HepG2 (cell line): Measurements from ENCODE around the gene TULP4. TPM values are rescaled to one million over a fixed set of nuclear protein-coding genes. Genes with fewer than 3 reads are reported as not detected.

Experiments
- DPF2 ChIP-seq: sonication (generic); formaldehyde crosslinking; IDR thresholded peaks from 2 replicates; pipeline ENCODE4 v1.4.0; 2020; ENCODE audit warnings: mild to moderate bottlenecking, low read depth, missing genetic modification reagents, borderline replicate concordance
- ELF3 ChIP-seq: IDR thresholded peaks from 2 replicates; pipeline ENCODE4 v1.6.1; 2016; ENCODE audit warnings: missing genetic modification reagents, missing compliant biosample characterization
- ETV6 ChIP-seq: sonication (generic); formaldehyde crosslinking; conservative IDR thresholded peaks from 2 replicates; pipeline ENCODE4 v1.4.0; 2020; ENCODE audit warnings: missing genetic modification reagents
- HDAC1 ChIP-seq: sonication (generic); formaldehyde crosslinking; IDR thresholded peaks from 2 replicates; pipeline ENCODE4 v1.5.1; 2020; ENCODE audit warnings: mild to moderate bottlenecking, missing genetic modification reagents
- IRX3 ChIP-seq: sonication (generic); formaldehyde crosslinking; IDR thresholded peaks from 2 replicates; pipeline ENCODE4 v1.8.1; 2023; ENCODE audit warnings: mild to moderate bottlenecking, low read depth, missing genetic modification reagents, borderline replicate concordance
- KDM1A ChIP-seq: IDR thresholded peaks from 2 replicates; pipeline ENCODE4 v1.6.1; 2016; ENCODE audit warnings: missing compliant biosample characterization
- KLF13 ChIP-seq: sonication (generic); formaldehyde crosslinking; IDR thresholded peaks from 2 replicates; pipeline ENCODE4 v1.4.0; 2020; ENCODE audit warnings: mild to moderate bottlenecking, missing genetic modification reagents
- MZF1 ChIP-seq: sonication (generic); formaldehyde crosslinking; IDR thresholded peaks from 2 replicates; pipeline ENCODE4 v1.8.1; 2023; ENCODE audit warnings: mild to moderate bottlenecking, missing genetic modification reagents, borderline replicate concordance
- RXRA ChIP-seq: sonication (generic); formaldehyde crosslinking; IDR thresholded peaks from 2 replicates; pipeline ENCODE4 v1.5.1; 2020; ENCODE audit warnings: missing genetic modification reagents
- TFDP2 ChIP-seq: sonication (generic); formaldehyde crosslinking; IDR thresholded peaks from 2 replicates; pipeline ENCODE4 v1.4.0; 2020; ENCODE audit warnings: missing genetic modification reagents
- ZBTB20 ChIP-seq: sonication (generic); formaldehyde crosslinking; IDR thresholded peaks from 2 replicates; pipeline ENCODE4 v1.8.1; 2023; ENCODE audit warnings: missing genetic modification reagents, low read depth, mild to moderate bottlenecking, borderline replicate concordance
- ZBTB4 ChIP-seq: sonication (generic); formaldehyde crosslinking; IDR thresholded peaks from 2 replicates; pipeline ENCODE4 v1.4.0; 2020; ENCODE audit warnings: missing genetic modification reagents, mild to moderate bottlenecking, borderline replicate concordance
- ZNF205 ChIP-seq: IDR thresholded peaks from 2 replicates; pipeline ENCODE4 v1.6.1; 2018; ENCODE audit warnings: missing biosample characterization, missing genetic modification reagents
- ZNF343 ChIP-seq: sonication (generic); formaldehyde crosslinking; IDR thresholded peaks from 2 replicates; pipeline ENCODE4 v1.4.0; 2020; ENCODE audit warnings: mild to moderate bottlenecking, missing genetic modification reagents
- ZNF614 ChIP-seq: IDR thresholded peaks from 2 replicates; pipeline ENCODE4 v1.6.1; 2018; ENCODE audit warnings: missing biosample characterization, missing genetic modification reagents, inconsistent platforms, borderline replicate concordance
- ZNF773 ChIP-seq: sonication (generic); formaldehyde crosslinking; IDR thresholded peaks from 2 replicates; pipeline ENCODE4 v1.4.0; 2020; ENCODE audit warnings: missing genetic modification reagents, borderline replicate concordance
- ZSCAN30 ChIP-seq: sonication (generic); formaldehyde crosslinking; IDR thresholded peaks from 2 replicates; pipeline ENCODE4 v1.5.0; 2020; ENCODE audit warnings: mild to moderate bottlenecking, missing genetic modification reagents
- ZSCAN5A ChIP-seq: sonication (generic); formaldehyde crosslinking; IDR thresholded peaks from 2 replicates; pipeline ENCODE4 v1.8.0; 2022; ENCODE audit warnings: mild to moderate bottlenecking, missing genetic modification reagents, borderline replicate concordance
- polyA plus RNA-seq, 8 experiments: library from polyadenylated mRNA; depleted of rRNA in 3 of 8; stranded (reverse) in 7 of 8; unstranded in 1 of 8; fragments of >200 nt; fragmentation: Illumina TruSeq in 4 of 8; extraction: Trizol in 4 of 8; gene quantifications; 2 replicates each; pipeline versions ENCODE4 v1.2.1 to v1.2.3, GENCODE V29; 2011 to 2016; ENCODE audit warnings: low read depth in 4 of 8, missing spikeins in 1 of 8, mixed read lengths in 1 of 8; ENCODE audit not compliant: insufficient read depth in 1 of 8
- total RNA-seq, 5 experiments: library from RNA; depleted of rRNA; stranded (reverse); fragments of >200 nt; fragmentation: Illumina TruSeq; extraction: Trizol; gene quantifications; 2 replicates each; pipeline ENCODE4 v1.2.3, GENCODE V29; 2016; ENCODE audit warnings: low read depth in 1 of 5

Gene TULP4
- total and polyA plus RNA-seq, 2 of the 13 experiments (the other 11 are each of a cell fraction or from before 2014, with no cell fraction given): 21.1 to 122 TPM

GRCh38 chr6:158545043-158545966, 233.0 kb downstream of the TULP4 start (continued):
- TF ChIP-seq ZNF773: no peak
- TF ChIP-seq ZBTB4 (CRISPR knock-in tag): peak; percentile 100
- TF ChIP-seq ZNF205 (CRISPR knock-in tag): peak; percentile 57; the same call in 1 of the 2 replicates
- TF ChIP-seq ZNF614 (CRISPR knock-in tag): peak; percentile 93
- TF ChIP-seq DPF2 (CRISPR knock-in tag): peak; percentile 78
- TF ChIP-seq ZSCAN30: 0 out of 2 replicates have a peak, but pooled peaks have one; percentile 51
- peak; percentile 91 for TF ChIP-seq RXRA
- 0 out of 2 replicates have a peak, but pooled peaks have one; percentile 54 for TF ChIP-seq ETV6 (CRISPR knock-in tag)
- no peak for TF ChIP-seq KLF13 (CRISPR knock-in tag)
- TF ChIP-seq ZNF343 (CRISPR knock-in tag): peak; percentile 77
- TF ChIP-seq ELF3 (CRISPR knock-in tag): peak; percentile 85
- peak; percentile 64; the same call in 1 of the 2 replicates for TF ChIP-seq TFDP2 (CRISPR knock-in tag)
- no peak for TF ChIP-seq IRX3 (CRISPR knock-in tag)
- TF ChIP-seq HDAC1: peak; percentile 70; the same call in 1 of the 2 replicates
- peak; percentile 67; the same call in 1 of the 2 replicates for TF ChIP-seq ZSCAN5A (CRISPR knock-in tag)
- 0 out of 2 replicates have a peak, but pooled peaks have one; percentile 38 for TF ChIP-seq KDM1A (CRISPR knock-in tag)
- TF ChIP-seq MZF1 (CRISPR knock-in tag): no peak
- 0 out of 2 replicates have a peak, but pooled peaks have one; percentile 25 for TF ChIP-seq ZBTB20
